K562 (cell line): ENCODE data around the gene C15orf61. TPM values are rescaled to one million over a fixed set of nuclear protein-coding genes. Genes with fewer than 3 reads are reported as not detected.

Experiments used
- ATAC-seq: fragments of 200-7000 bp; cut with Tn5 transposase; 3 replicates; pipeline ENCODE4 v1.9.1; 2020; ENCODE audit warnings: moderate library complexity
- BruUV-seq: library from RNA; stranded (reverse); fragments of 400-500 nt; replicated peaks from 2 replicates; lab custom pipeline; 2021; lab: Mats Ljungman, UMichigan
- CTCF ChIA-PET: fragments of 300-600 bp; formaldehyde crosslinking; extraction: SDS; loops from one replicate; lab custom pipeline; 2021; ENCODE audit warnings: low intra/inter-chr PET ratio; lab: Yijun Ruan, JAX
- POLR2A ChIA-PET: fragments of 300-600, 350-650 bp; sonication (Branson Sonifier 250); formaldehyde crosslinking; extraction: SDS; loops from one replicate; lab custom pipeline; 2021; ENCODE audit warnings: antibody characterized with exemption, inconsistent platforms; lab: Yijun Ruan, JAX
- DNase-seq, 4 experiments: peaks; one replicate each; pipeline versions ENCODE4 v3.0.0 to v3.0.0-alpha.2; 2011 to 2018; ENCODE audit warnings: low spot score in 3 of 4, mixed read lengths in 3 of 4; ENCODE audit errors: extremely low read depth in 1 of 4
- FAIRE-seq: peaks from 2 replicates; lab custom pipeline; 2011; peaks lifted over from hg19 to GRCh38; lab: Jason Lieb, UNC
- H2AFZ ChIP-seq: 2 replicates; pipeline ENCODE4 v1.6.0; 2011; ENCODE audit warnings: low read depth, low read length, control low read depth, inconsistent platforms
- H3K27ac ChIP-seq: fragments of 200-600 bp; 3 replicates; pipeline ENCODE4 v1.8.0; 2011; ENCODE audit warnings: low read depth, mild to moderate bottlenecking, control low read depth, inconsistent platforms, low read length, moderate library complexity, mixed read lengths; ENCODE audit errors: extremely low read depth
- H3K27me3 ChIP-seq, 2 experiments: fragments of 300-600 bp in 1 of 2; 2 replicates in 1 of 2; 3 replicates in 1 of 2; pipeline versions ENCODE4 v1.6.0 to v1.8.0; 2011; ENCODE audit warnings: inconsistent platforms in 2 of 2, low read length in 2 of 2, mild to moderate bottlenecking in 1 of 2, mixed read lengths in 1 of 2, moderate library complexity in 1 of 2; ENCODE audit not compliant: control insufficient read depth in 2 of 2, insufficient read depth in 2 of 2
- H3K36me3 ChIP-seq: fragments of 300-600 bp; 3 replicates; pipeline ENCODE4 v1.8.0; 2011; ENCODE audit warnings: mild to moderate bottlenecking, low read length, inconsistent platforms; ENCODE audit not compliant: control insufficient read depth, insufficient read depth
- H3K4me1 ChIP-seq, 2 experiments: fragments of 200-600 bp in 1 of 2; replicated peaks in 1 of 2; 2 replicates in 1 of 2; 3 replicates in 1 of 2; pipeline versions ENCODE4 v1.5.1 to v1.8.0; 2011; ENCODE audit warnings: inconsistent platforms in 2 of 2, low read length in 2 of 2, mild to moderate bottlenecking in 1 of 2, mixed read lengths in 1 of 2, moderate library complexity in 1 of 2; ENCODE audit not compliant: control insufficient read depth in 2 of 2, insufficient read depth in 2 of 2
- H3K4me2 ChIP-seq: 2 replicates; pipeline ENCODE4 v1.6.1; 2011; ENCODE audit warnings: low read length, control low read depth, inconsistent platforms, mixed read lengths; ENCODE audit not compliant: insufficient read depth
- H3K4me3 ChIP-seq: fragments of 200-600 bp; sonication (generic), shearing (Covaris generic); 2 replicates; pipeline ENCODE4 v1.5.1; 2016; ENCODE audit warnings: control low read depth, inconsistent platforms
- H3K79me2 ChIP-seq: fragments of 200-600 bp; 3 replicates; pipeline ENCODE4 v1.8.0; 2011; ENCODE audit warnings: low read length, inconsistent platforms; ENCODE audit not compliant: control insufficient read depth, insufficient read depth
- H3K9ac ChIP-seq, 2 experiments: 2 replicates each; pipeline versions ENCODE4 v1.6.0 to v1.6.1; 2011; ENCODE audit warnings: low read depth in 2 of 2, low read length in 2 of 2, control low read depth in 1 of 2, inconsistent platforms in 1 of 2, mild to moderate bottlenecking in 1 of 2, mixed read lengths in 1 of 2; ENCODE audit not compliant: insufficient read depth in 1 of 2
- H3K9me1 ChIP-seq: one replicate; pipeline ENCODE4 v1.6.0; 2011; ENCODE audit warnings: inconsistent platforms, mild to moderate bottlenecking, low read length, moderate library complexity; ENCODE audit not compliant: control insufficient read depth, insufficient read depth
- H3K9me3 ChIP-seq: replicated peaks from 2 replicates; pipeline ENCODE4 v1.5.1; 2011; ENCODE audit warnings: low read depth, low read length, inconsistent platforms; ENCODE audit not compliant: control insufficient read depth, insufficient read depth
- H4K20me1 ChIP-seq: replicated peaks from 2 replicates; pipeline ENCODE4 v1.6.1; 2011; ENCODE audit warnings: low read length, inconsistent platforms, mixed read lengths; ENCODE audit not compliant: control insufficient read depth, insufficient read depth
- E2F3 ChIP-seq: fragments of 250-450 bp; sonication (Bioruptor Pico); IDR thresholded peaks from 2 replicates; pipeline ENCODE4 v1.4.0; 2020; ENCODE audit warnings: mild to moderate bottlenecking
- ESRRA ChIP-seq: fragments of 450-650 bp; IDR thresholded peaks from 2 replicates; pipeline ENCODE4 v1.6.1; 2014; ENCODE audit warnings: low read depth, mild to moderate bottlenecking, moderate library complexity, borderline replicate concordance
- ETV5 ChIP-seq: sonication (generic); formaldehyde crosslinking; IDR thresholded peaks from 2 replicates; pipeline ENCODE4 v1.4.0; 2020; ENCODE audit warnings: low read depth, mild to moderate bottlenecking, missing genetic modification reagents
- ETV6 ChIP-seq, 3 experiments: fragments of 150-350 bp in 1 of 3; sonication (generic) in 1 of 3; formaldehyde crosslinking in 1 of 3; IDR thresholded peaks; 2 replicates each; pipeline versions ENCODE4 v1.6.1 to v1.8.0; 2014 to 2022; ENCODE audit warnings: borderline replicate concordance in 2 of 3, low read depth in 2 of 3, antibody characterized with exemption in 1 of 3, low read length in 1 of 3, mild to moderate bottlenecking in 1 of 3, missing genetic modification reagents in 1 of 3
- HDGF ChIP-seq: fragments of 450-650 bp; IDR thresholded peaks from 2 replicates; pipeline ENCODE4 v1.6.1; 2016
- KAT2B ChIP-seq: IDR thresholded peaks from one replicate; pipeline ENCODE4 v1.6.1; 2012; ENCODE audit warnings: low read depth, mild to moderate bottlenecking, control low read depth, inconsistent platforms, low read length, moderate library complexity
- MEF2A ChIP-seq: IDR thresholded peaks from 2 replicates; pipeline ENCODE4 v1.6.1; 2011; ENCODE audit warnings: low read depth, mild to moderate bottlenecking, low read length, moderate library complexity; ENCODE audit not compliant: control insufficient read depth
- NFXL1 ChIP-seq: fragments of 450-650 bp; formaldehyde crosslinking; IDR thresholded peaks from 2 replicates; pipeline ENCODE4 v1.4.0; 2021; ENCODE audit warnings: mild to moderate bottlenecking
- RBM15 ChIP-seq: fragments of 200-400 bp; formaldehyde crosslinking; IDR thresholded peaks from 2 replicates; pipeline ENCODE4 v1.6.1; 2018; ENCODE audit warnings: mild to moderate bottlenecking, low read length, moderate library complexity; ENCODE audit not compliant: insufficient read depth
- SP2 ChIP-seq: IDR thresholded peaks from 2 replicates; pipeline ENCODE4 v1.6.1; 2011; ENCODE audit warnings: mild to moderate bottlenecking, low read depth, low read length, moderate library complexity; ENCODE audit not compliant: poor library complexity, severe bottlenecking; ENCODE audit errors: extremely low read depth
- TARDBP ChIP-seq: fragments of 450-650 bp; IDR thresholded peaks from 2 replicates; pipeline ENCODE4 v1.6.1; 2016
- WGBS: fragments of 100-300 bp; shearing (Covaris generic); methylation state at CpG from one replicate; pipeline ENCODE4 v1.1.6; 2016; ENCODE audit warnings: low coverage, mixed read lengths; ENCODE audit not compliant: insufficient coverage; ENCODE audit errors: missing lambda C conversion rate; 5-methylcytosine and 5-hydroxymethylcytosine counted together
- in situ Hi-C: fragments of 300-500 bp; cut with MboI; formaldehyde crosslinking; loops from 4 replicates; pipeline ENCODE4 v1.15.0; 2018; ENCODE audit warnings: inconsistent platforms, mixed read lengths
- intact Hi-C: fragments of 100-400 bp; cut with micrococcal nuclease; formaldehyde crosslinking; loops from 2 replicates; pipeline ENCODE4 v1.14.2; 2022
- polyA plus RNA-seq, 8 experiments: library from polyadenylated mRNA; depleted of rRNA in 4 of 8; stranded (reverse) in 5 of 8; unstranded in 3 of 8; fragments of >200 nt; fragmentation: Nextera tagmentation in 2 of 8; fragmentation: Illumina TruSeq in 1 of 8; extraction: Ambion mirVana in 2 of 8; extraction: Trizol in 1 of 8; gene quantifications; 2 replicates each; pipeline versions ENCODE4 v1.2.1 to v1.2.3, GENCODE V29; 2011 to 2014; ENCODE audit warnings: inconsistent platforms in 1 of 8, missing spikeins in 1 of 8
- total RNA-seq, 7 experiments: library from RNA; depleted of rRNA in 6 of 7; stranded (reverse); fragments of >200 nt in 6 of 7; fragmentation: Illumina TruSeq in 2 of 7; extraction: Trizol in 2 of 7; gene quantifications; 2 replicates each; pipeline versions ENCODE4 v1.2.1 to v1.2.3, GENCODE V29; 2011 to 2021; ENCODE audit warnings: low replicate concordance in 1 of 7
- TF ChIP-seq, protein P1 (sequence below): fragments of 250-450 bp; sonication (Bioruptor Pico); IDR thresholded peaks from 2 replicates; pipeline ENCODE4 v1.8.0; 2021; ENCODE audit warnings: mild to moderate bottlenecking, moderate library complexity
- TF ChIP-seq, protein P2 (sequence below), 2 experiments: IDR thresholded peaks in 1 of 2; conservative IDR thresholded peaks in 1 of 2; 2 replicates each; pipeline ENCODE4 v1.6.1; 2016; ENCODE audit warnings: low read depth in 2 of 2, mild to moderate bottlenecking in 1 of 2, missing compliant biosample characterization in 1 of 2, missing genetic modification characterization in 1 of 2, moderate library complexity in 1 of 2

The C15orf61 gene
- total and polyA plus RNA-seq, 9 of the 15 experiments (the other 6 are each of a cell fraction or from before 2014, with no cell fraction given) = 1.6 to 10.5 (median 4.3) TPM

DNA sequence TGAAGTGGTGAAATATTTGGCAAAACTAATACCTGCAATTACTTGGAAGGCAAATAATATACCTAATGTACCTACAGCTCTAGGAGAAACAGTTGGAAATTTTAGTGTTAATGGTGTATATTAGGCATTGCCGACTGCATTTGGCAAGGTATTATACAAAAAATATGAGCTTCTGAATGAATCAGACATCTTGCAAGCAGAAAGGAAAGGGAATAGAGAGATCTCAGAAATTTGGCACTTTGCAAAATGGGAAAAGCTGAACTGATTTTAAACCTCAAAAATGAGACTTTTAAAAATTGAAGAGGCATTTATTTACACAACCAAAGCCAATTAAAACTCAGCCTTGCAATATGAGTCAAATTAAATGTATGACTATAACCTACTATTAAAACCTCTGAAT lies 40.2 kb upstream of the C15orf61 start:
- H3K79me2 ChIP-seq = no peaks in the 10 kb centered on the region
- FAIRE-seq (no peak), ATAC-seq (no peak), DNase-seq (no peak)
- POLR2A ChIA-PET = no interaction called here
- H3K27ac ChIP-seq = no peak overlapping the region
- no peaks in the 10 kb centered on the region for H3K4me1 ChIP-seq
- H2AFZ ChIP-seq = no peak overlapping the region
- no peak overlapping the region for H3K4me2 ChIP-seq
- H3K36me3 ChIP-seq = no peaks in the 10 kb centered on the region
- no TSS peak for BruUV-seq
- intact Hi-C loops (no loop called here), in situ Hi-C loops (no loop called here)
- CTCF ChIA-PET = no interaction called here
- H3K27me3 ChIP-seq = peaks cover 3 to 6% of the 10 kb centered on the region in 2 experiments; a peak in 3 of 5 replicates
- no peak for TF ChIP-seq HDGF
- TF ChIP-seq ETV6 (IDR thresholded peaks at IDR 0.05; ENCODE audit: borderline replicate concordance in 1 of 2, low read depth in 2 of 2, low read length in 1 of 2) = no peak
- no peak for TF ChIP-seq ETV6 (CRISPR knock-in tag; IDR thresholded peaks at IDR 0.05; ENCODE audit: borderline replicate concordance)
- TF ChIP-seq, protein P1, sequence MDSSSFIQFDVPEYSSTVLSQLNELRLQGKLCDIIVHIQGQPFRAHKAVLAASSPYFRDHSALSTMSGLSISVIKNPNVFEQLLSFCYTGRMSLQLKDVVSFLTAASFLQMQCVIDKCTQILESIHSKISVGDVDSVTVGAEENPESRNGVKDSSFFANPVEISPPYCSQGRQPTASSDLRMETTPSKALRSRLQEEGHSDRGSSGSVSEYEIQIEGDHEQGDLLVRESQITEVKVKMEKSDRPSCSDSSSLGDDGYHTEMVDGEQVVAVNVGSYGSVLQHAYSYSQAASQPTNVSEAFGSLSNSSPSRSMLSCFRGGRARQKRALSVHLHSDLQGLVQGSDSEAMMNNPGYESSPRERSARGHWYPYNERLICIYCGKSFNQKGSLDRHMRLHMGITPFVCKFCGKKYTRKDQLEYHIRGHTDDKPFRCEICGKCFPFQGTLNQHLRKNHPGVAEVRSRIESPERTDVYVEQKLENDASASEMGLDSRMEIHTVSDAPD (CRISPR knock-in tag) = no peak
- no peak for TF ChIP-seq E2F3 (CRISPR knock-in tag)
- TF ChIP-seq SP2 = no peak
- no peak for TF ChIP-seq MEF2A
- TF ChIP-seq TARDBP = no peak
- TF ChIP-seq ETV5 (CRISPR knock-in tag) = no peak
- TF ChIP-seq ESRRA = no peak
- TF ChIP-seq RBM15 = no peak
- TF ChIP-seq KAT2B = no peak
- no peak for TF ChIP-seq NFXL1
- TF ChIP-seq, protein P2, sequence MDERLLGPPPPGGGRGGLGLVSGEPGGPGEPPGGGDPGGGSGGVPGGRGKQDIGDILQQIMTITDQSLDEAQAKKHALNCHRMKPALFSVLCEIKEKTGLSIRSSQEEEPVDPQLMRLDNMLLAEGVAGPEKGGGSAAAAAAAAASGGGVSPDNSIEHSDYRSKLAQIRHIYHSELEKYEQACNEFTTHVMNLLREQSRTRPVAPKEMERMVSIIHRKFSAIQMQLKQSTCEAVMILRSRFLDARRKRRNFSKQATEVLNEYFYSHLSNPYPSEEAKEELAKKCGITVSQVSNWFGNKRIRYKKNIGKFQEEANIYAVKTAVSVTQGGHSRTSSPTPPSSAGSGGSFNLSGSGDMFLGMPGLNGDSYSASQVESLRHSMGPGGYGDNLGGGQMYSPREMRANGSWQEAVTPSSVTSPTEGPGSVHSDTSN (CRISPR knock-in tag; IDR thresholded peaks at IDR 0.05; ENCODE audit: low read depth) = no peak
- TF ChIP-seq, protein P2 (tag; conservative IDR thresholded peaks at IDR 0.05; ENCODE audit: low read depth) = no peak
- no peak overlapping the region for H3K9ac ChIP-seq
- WGBS = 18% methylated on average over 1 of the region's 1 CpG
- no peaks in the 10 kb centered on the region for H3K9me3 ChIP-seq
- H3K9me1 ChIP-seq = no peaks in the 10 kb centered on the region
- H4K20me1 ChIP-seq = no peaks in the 10 kb centered on the region
- H3K4me3 ChIP-seq = no peak overlapping the region
